HCT116 (cell line): ENCODE results near the gene FBXO17. TPM values are rescaled to one million over a fixed set of nuclear protein-coding genes. Genes with fewer than 3 reads are reported as not detected.

Experiments used
- ATAC-seq: fragments of 200-7000 bp; cut with Tn5 transposase; 2 replicates; pipeline ENCODE4 v1.9.1; 2020; ENCODE audit warnings: mild to moderate bottlenecking, moderate library complexity
- BruUV-seq: library from RNA; stranded (reverse); fragments of 400-500 nt; replicated peaks from 2 replicates; lab custom pipeline; 2021; lab: Mats Ljungman, UMichigan
- CTCF ChIA-PET: fragments of 300-600 bp; sonication (Branson Sonifier 250); formaldehyde crosslinking; loops from one replicate; lab custom pipeline; 2021; ENCODE audit warnings: antibody characterized with exemption; lab: Charles Lee
- POLR2A ChIA-PET: fragments of 300-600, 350-600 bp; sonication (Branson Sonifier 250); formaldehyde crosslinking; loops from one replicate; lab custom pipeline; 2021; ENCODE audit warnings: antibody characterized with exemption; lab: Charles Lee
- RAD21 ChIA-PET, 2 experiments: fragments of 300-600 bp; sonication (Branson Sonifier 250); formaldehyde crosslinking; loops; one replicate each; lab custom pipeline; 2023; ENCODE audit warnings: low total read pairs in 2 of 2; ENCODE audit not compliant: uncharacterized antibody in 2 of 2, unreplicated experiment in 2 of 2, low non-redundant PET in 1 of 2; lab: Charles Lee
- DNase-seq: peaks from one replicate; pipeline ENCODE4 v3.0.0-alpha.2; 2010; ENCODE audit warnings: low read depth, low spot score
- H2AFZ ChIP-seq: fragments of 200-600 bp; shearing (Covaris generic), sonication (generic); 2 replicates; pipeline ENCODE4 v1.6.1; 2017; ENCODE audit warnings: low read depth, mixed run types, mixed read lengths, antibody characterized with exemption, low read length; ENCODE audit not compliant: poor library complexity, severe bottlenecking
- H3K27ac ChIP-seq: 2 replicates; pipeline ENCODE4 v1.5.1; 2012; ENCODE audit warnings: low read depth, low read length
- H3K27me3 ChIP-seq: fragments of 200-600 bp; sonication (generic); 2 replicates; pipeline ENCODE4 v1.6.1; 2016; ENCODE audit warnings: mixed run types, low read length, mixed read lengths; ENCODE audit not compliant: insufficient read depth
- H3K36me3 ChIP-seq, 2 experiments: fragments of 200-500 bp in 1 of 2; fragments of 200-600 bp in 1 of 2; sonication (Bioruptor generic) in 1 of 2; sonication (generic) in 1 of 2; 2 replicates each; pipeline versions ENCODE4 v1.5.1 to v1.6.1; 2014 to 2016; ENCODE audit warnings: low read length in 2 of 2, inconsistent platforms in 1 of 2, mixed read lengths in 1 of 2, mixed run types in 1 of 2; ENCODE audit not compliant: insufficient read depth in 2 of 2, control insufficient read depth in 1 of 2
- H3K4me1 ChIP-seq, 2 experiments: fragments of 200-600 bp in 1 of 2; sonication (generic) in 1 of 2; 2 replicates each; pipeline versions ENCODE4 v1.5.1 to v1.6.1; 2012 to 2017; ENCODE audit warnings: low read length in 2 of 2, inconsistent platforms in 1 of 2, mild to moderate bottlenecking in 1 of 2, mixed read lengths in 1 of 2, mixed run types in 1 of 2, moderate library complexity in 1 of 2; ENCODE audit not compliant: insufficient read depth in 2 of 2, control insufficient read depth in 1 of 2
- H3K4me2 ChIP-seq: fragments of 200-600 bp; sonication (generic); 2 replicates; pipeline ENCODE4 v1.6.1; 2017; ENCODE audit warnings: mixed run types, low read length, mixed read lengths
- H3K4me3 ChIP-seq, 2 experiments: fragments of 200-600 bp in 1 of 2; sonication (generic) in 1 of 2; replicated peaks in 1 of 2; 2 replicates each; pipeline ENCODE4 v1.5.1; 2011 to 2016; ENCODE audit warnings: low read length in 2 of 2, control low read depth in 1 of 2, low read depth in 1 of 2, mild to moderate bottlenecking in 1 of 2, mixed read lengths in 1 of 2, mixed run types in 1 of 2
- H3K79me2 ChIP-seq: fragments of 200-600 bp; sonication (generic); 2 replicates; pipeline ENCODE4 v1.6.1; 2017; ENCODE audit warnings: mild to moderate bottlenecking, mixed run types, low read length, moderate library complexity, mixed read lengths; ENCODE audit not compliant: insufficient read depth
- H3K9ac ChIP-seq: fragments of 200-600 bp; sonication (generic); 2 replicates; pipeline ENCODE4 v1.6.1; 2016; ENCODE audit warnings: low read length, mixed read lengths
- H3K9me2 ChIP-seq: fragments of 200-600 bp; sonication (generic), shearing (Covaris generic); 2 replicates; pipeline ENCODE4 v1.6.1; 2017; ENCODE audit warnings: mixed run types, mild to moderate bottlenecking, moderate library complexity; ENCODE audit not compliant: insufficient read depth
- H3K9me3 ChIP-seq, 2 experiments: fragments of 200-500 bp in 1 of 2; fragments of 200-600 bp in 1 of 2; sonication (Bioruptor generic) in 1 of 2; sonication (generic) in 1 of 2; 2 replicates each; pipeline ENCODE4 v1.6.1; 2014 to 2017; ENCODE audit warnings: low read length in 2 of 2, mixed read lengths in 2 of 2, inconsistent platforms in 1 of 2, low read depth in 1 of 2, mild to moderate bottlenecking in 1 of 2, mixed run types in 1 of 2, moderate library complexity in 1 of 2; ENCODE audit not compliant: control insufficient read depth in 1 of 2, insufficient read depth in 1 of 2
- H4K20me1 ChIP-seq: fragments of 200-600 bp; sonication (generic), shearing (Covaris generic); 2 replicates; pipeline ENCODE4 v1.6.1; 2017; ENCODE audit warnings: mixed run types, mild to moderate bottlenecking, moderate library complexity; ENCODE audit not compliant: insufficient read depth
- CBX3 ChIP-seq: IDR thresholded peaks from 2 replicates; pipeline ENCODE4 v1.6.1; 2012; ENCODE audit warnings: low read depth
- EZH2phosphoT487 ChIP-seq: fragments of 200-600 bp; IDR thresholded peaks from 2 replicates; pipeline ENCODE4 v1.6.1; 2018; ENCODE audit warnings: antibody characterized with exemption, borderline replicate concordance
- POLR2A ChIP-seq: IDR thresholded peaks from 2 replicates; pipeline ENCODE4 v1.7.0; 2011; ENCODE audit warnings: borderline replicate concordance; ENCODE audit not compliant: insufficient read depth, insufficient read length; ENCODE audit errors: extremely low read depth
- POLR2AphosphoS5 ChIP-seq: IDR thresholded peaks from 2 replicates; pipeline ENCODE4 v1.6.1; 2011; ENCODE audit warnings: mild to moderate bottlenecking, low read depth, low read length, moderate library complexity
- RAD21 ChIP-seq: IDR thresholded peaks from 2 replicates; pipeline ENCODE4 v1.6.1; 2012; ENCODE audit warnings: low read depth, mild to moderate bottlenecking
- ZBTB33 ChIP-seq: IDR thresholded peaks from 2 replicates; pipeline ENCODE4 v1.6.1; 2011; ENCODE audit warnings: mild to moderate bottlenecking, low read length, moderate library complexity; ENCODE audit not compliant: insufficient replicate concordance; ENCODE audit errors: extremely low read depth
- ZFX ChIP-seq: fragments of 450-650 bp; IDR thresholded peaks from 2 replicates; pipeline ENCODE4 v1.6.1; 2017
- intact Hi-C: fragments of 100-400 bp; cut with micrococcal nuclease; formaldehyde crosslinking; loops from 2 replicates; pipeline ENCODE4 v1.10.0; 2022
- total RNA-seq: library from RNA; stranded (reverse); gene quantifications from one replicate; pipeline ENCODE4 v1.2.1, GENCODE V29; 2021; ENCODE audit not compliant: unreplicated experiment

FBXO17 gene
- total RNA-seq, 1 experiment from 2014 or later: 18.5 TPM

GRCh38 chr19:38949580-38950367, 25.8 kb downstream of the FBXO17 start:
- Histone ChIP-seq H3K9me3 (no peaks in the 10 kb centered on the region), H3K27ac (no peak overlapping the region), H3K4me2 (no peak overlapping the region), H3K4me3 (no peak overlapping the region), H3K4me1 (peaks cover 3 to 10% of the 10 kb centered on the region in 2 experiments), H3K79me2 (no peaks in the 10 kb centered on the region), H3K27me3 (no peaks in the 10 kb centered on the region), H3K9me2 (no peaks in the 10 kb centered on the region), H3K9ac (no peak overlapping the region), H3K36me3 (no peaks in the 10 kb centered on the region), H4K20me1 (no peaks in the 10 kb centered on the region), H2AFZ (no peak overlapping the region)
- intact Hi-C loops: no loop called here
- TF ChIP-seq ZBTB33: no peak
- no peak for TF ChIP-seq POLR2A
- TF ChIP-seq POLR2AphosphoS5: no peak
- no peak for TF ChIP-seq RAD21
- no peak for TF ChIP-seq ZFX
- TF ChIP-seq EZH2phosphoT487: no peak
- TF ChIP-seq CBX3: no peak
- ChIA-PET RAD21 (no interaction called here), POLR2A (no interaction called here), CTCF (no interaction called here)
- BruUV-seq: no TSS peak
- DNase-seq: no peak
- no peak for ATAC-seq
